HEK293 (cell line): ENCODE results near the gene DNMT1.

ENCODE experiments used
- BCL6B ChIP-seq: fragments of 450-650 bp; formaldehyde crosslinking; IDR thresholded peaks from 2 replicates; pipeline ENCODE4 v1.5.1; 2017; ENCODE audit warnings: missing biosample characterization, missing genetic modification characterization
- CTCF ChIP-seq: fragments of 450-650 bp; formaldehyde crosslinking; IDR thresholded peaks from 2 replicates; pipeline ENCODE4 v1.5.1; 2016; ENCODE audit warnings: missing biosample characterization, missing genetic modification characterization
- PRDM10 ChIP-seq: fragments of 450-650 bp; formaldehyde crosslinking; IDR thresholded peaks from 2 replicates; pipeline ENCODE4 v1.5.1; 2016; ENCODE audit warnings: missing biosample characterization, missing genetic modification characterization
- PRDM6 ChIP-seq: fragments of 450-650 bp; formaldehyde crosslinking; IDR thresholded peaks from 2 replicates; pipeline ENCODE4 v1.5.1; 2017; ENCODE audit warnings: missing biosample characterization, missing genetic modification characterization
- REST ChIP-seq: fragments of 450-650 bp; formaldehyde crosslinking; IDR thresholded peaks from 2 replicates; pipeline ENCODE4 v1.5.1; 2016; ENCODE audit warnings: missing biosample characterization, missing genetic modification characterization
- SP3 ChIP-seq: fragments of 450-650 bp; formaldehyde crosslinking; IDR thresholded peaks from 2 replicates; pipeline ENCODE4 v1.5.1; 2016; ENCODE audit warnings: missing biosample characterization, missing genetic modification characterization
- ZNF26 ChIP-seq: fragments of 450-650 bp; formaldehyde crosslinking; IDR thresholded peaks from 2 replicates; pipeline ENCODE4 v1.5.1; 2016; ENCODE audit warnings: missing biosample characterization, missing genetic modification characterization
- ZNF639 ChIP-seq: fragments of 450-650 bp; formaldehyde crosslinking; IDR thresholded peaks from 2 replicates; pipeline ENCODE4 v1.5.1; 2016; ENCODE audit warnings: missing biosample characterization, missing genetic modification characterization

- no peak for TF ChIP-seq ZNF26 (tag by site-specific recombination)
- TF ChIP-seq PRDM10 (tag by site-specific recombination), result no peak
- TF ChIP-seq CTCF, result no peak
- TF ChIP-seq REST (tag by site-specific recombination), result no peak
- TF ChIP-seq BCL6B (tag by site-specific recombination), result no peak
- TF ChIP-seq ZNF639 (tag by site-specific recombination), result no peak
- no peak for TF ChIP-seq SP3 (tag by site-specific recombination)
- no peak for TF ChIP-seq PRDM6
Observed at GRCh38 chr19:10110076-10110971, 84.4 kb downstream of the DNMT1 start.
